GM12878 (cell line): ENCODE data around the gene LDB2. TPM values are rescaled to one million over a fixed set of nuclear protein-coding genes. Genes with fewer than 3 reads are reported as not detected.

Experiments
- ATAC-seq: fragments of 200-7000 bp; cut with Tn5 transposase; 3 replicates; pipeline ENCODE4 v1.9.1; 2020; ENCODE audit warnings: mild to moderate bottlenecking, moderate library complexity
- BruUV-seq: library from RNA; stranded (reverse); fragments of 400-500 nt; replicated peaks from 2 replicates; lab custom pipeline; 2021; lab: Mats Ljungman, UMichigan
- CTCF ChIA-PET: fragments of 300-600 bp; sonication (Branson Sonifier 250); formaldehyde crosslinking; extraction: SDS; loops from one replicate; lab custom pipeline; 2021; ENCODE audit warnings: inconsistent platforms; lab: Yijun Ruan, JAX
- POLR2A ChIA-PET: fragments of 350-600 bp; formaldehyde crosslinking; extraction: SDS; loops from one replicate; lab custom pipeline; 2021; ENCODE audit warnings: inconsistent platforms; lab: Charles Lee
- RAD21 ChIA-PET: fragments of 300-600 bp; sonication (Branson Sonifier 250); formaldehyde crosslinking; loops from one replicate; lab custom pipeline; 2023; ENCODE audit warnings: antibody characterized with exemption; ENCODE audit not compliant: unreplicated experiment; lab: Charles Lee
- SMC1A ChIA-PET: fragments of 300-600 bp; sonication (Branson Sonifier 250); formaldehyde crosslinking; loops from one replicate; lab custom pipeline; 2023; ENCODE audit not compliant: unreplicated experiment, uncharacterized antibody; lab: Charles Lee
- DNase-seq: peaks from one replicate; pipeline ENCODE4 v3.0.0-alpha.2; 2011; ENCODE audit warnings: low read depth, low spot score
- FAIRE-seq: peaks from 3 replicates; lab custom pipeline; 2011; peaks lifted over from hg19 to GRCh38; lab: Jason Lieb, UNC
- H2AFZ ChIP-seq: 2 replicates; pipeline ENCODE4 v1.6.0; 2011; ENCODE audit warnings: low read depth, low read length, control low read depth; ENCODE audit not compliant: control insufficient read depth
- H3K27ac ChIP-seq: 2 replicates; pipeline ENCODE4 v1.5.1; 2011; ENCODE audit warnings: control low read depth; ENCODE audit not compliant: control insufficient read depth, insufficient read depth
- H3K27me3 ChIP-seq, 2 experiments: replicated peaks in 1 of 2; 2 replicates each; pipeline versions ENCODE4 v1.6.0 to v1.6.1; 2011; ENCODE audit warnings: low read length in 1 of 2; ENCODE audit not compliant: control insufficient read depth in 2 of 2, insufficient read depth in 2 of 2
- H3K36me3 ChIP-seq, 2 experiments: 2 replicates each; pipeline ENCODE4 v1.5.1; 2011; ENCODE audit warnings: low read length in 1 of 2; ENCODE audit not compliant: control insufficient read depth in 2 of 2, insufficient read depth in 2 of 2
- H3K4me1 ChIP-seq: 2 replicates; pipeline ENCODE4 v1.6.1; 2011; ENCODE audit warnings: mild to moderate bottlenecking, low read length, moderate library complexity, mixed read lengths; ENCODE audit not compliant: control insufficient read depth, insufficient read depth
- H3K4me2 ChIP-seq: 2 replicates; pipeline ENCODE4 v1.6.0; 2011; ENCODE audit warnings: control low read depth; ENCODE audit not compliant: control insufficient read depth, insufficient read depth
- H3K4me3 ChIP-seq: fragments of 200-600 bp; sonication (generic); 2 replicates; pipeline ENCODE4 v1.5.1; 2016
- H3K79me2 ChIP-seq: 2 replicates; pipeline ENCODE4 v1.6.0; 2011; ENCODE audit warnings: low read length; ENCODE audit not compliant: control insufficient read depth, insufficient read depth
- H3K9ac ChIP-seq: 2 replicates; pipeline ENCODE4 v1.8.0; 2011; ENCODE audit warnings: low read length, control low read depth, mixed read lengths; ENCODE audit not compliant: control insufficient read depth, insufficient read depth
- H3K9me3 ChIP-seq: replicated peaks from 3 replicates; pipeline ENCODE4 v1.5.1; 2011; ENCODE audit warnings: mild to moderate bottlenecking, low read length; ENCODE audit not compliant: control insufficient read depth, insufficient read depth
- H4K20me1 ChIP-seq: 2 replicates; pipeline ENCODE4 v1.6.0; 2011; ENCODE audit not compliant: control insufficient read depth, insufficient read depth
- DPF2 ChIP-seq: fragments of 450-650 bp; IDR thresholded peaks from 2 replicates; pipeline ENCODE4 v1.6.1; 2017; ENCODE audit warnings: mild to moderate bottlenecking
- IKZF1 ChIP-seq: fragments of 450-650 bp; conservative IDR thresholded peaks from 2 replicates; pipeline ENCODE4 v1.6.1; 2017; ENCODE audit warnings: antibody characterized with exemption, mild to moderate bottlenecking
- NFIC ChIP-seq: IDR thresholded peaks from 2 replicates; pipeline ENCODE4 v1.6.1; 2012; ENCODE audit warnings: low read depth, mild to moderate bottlenecking, inconsistent platforms, low read length, moderate library complexity
- RFX5 ChIP-seq: IDR thresholded peaks from 2 replicates; pipeline ENCODE4 v1.6.1; 2011; ENCODE audit warnings: low read depth, low read length, improper control_type of control experiment
- STAT3 ChIP-seq: IDR thresholded peaks from 2 replicates; pipeline ENCODE4 v1.6.1; 2011; ENCODE audit warnings: low read depth, low read length, improper control_type of control experiment
- TCF3 ChIP-seq: IDR thresholded peaks from 2 replicates; pipeline ENCODE4 v1.6.1; 2012; ENCODE audit warnings: low read depth, mild to moderate bottlenecking, low read length, borderline replicate concordance; ENCODE audit not compliant: insufficient read depth
- YBX1 ChIP-seq: fragments of 450-650 bp; IDR thresholded peaks from 2 replicates; pipeline ENCODE4 v1.6.1; 2016; ENCODE audit warnings: antibody characterized with exemption
- ZBED1 ChIP-seq: IDR thresholded peaks from 2 replicates; pipeline ENCODE4 v1.6.1; 2016; ENCODE audit warnings: borderline replicate concordance
- ZNF207 ChIP-seq: fragments of 450-650 bp; IDR thresholded peaks from 2 replicates; pipeline ENCODE4 v1.6.1; 2014; ENCODE audit warnings: antibody characterized with exemption, mild to moderate bottlenecking, borderline replicate concordance
- WGBS: methylation state at CpG from one replicate; pipeline ENCODE4 v1.1.6; 2016; ENCODE audit warnings: low lambda C conversion rate; ENCODE audit not compliant: insufficient replicate concordance, insufficient coverage; ENCODE audit errors: missing lambda C conversion rate; 5-methylcytosine and 5-hydroxymethylcytosine counted together
- in situ Hi-C: fragments of 300-500 bp; cut with MboI; formaldehyde crosslinking; loops from 9 replicates; pipeline ENCODE4 v1.14.3; 2018; ENCODE audit warnings: mixed read lengths
- intact Hi-C: fragments of 100-400 bp; cut with micrococcal nuclease; formaldehyde crosslinking; loops from one replicate; pipeline ENCODE4 v1.14.2; 2022; ENCODE audit not compliant: unreplicated experiment
- polyA plus RNA-seq, 11 experiments: library from polyadenylated mRNA; depleted of rRNA in 4 of 11; unstranded in 6 of 11; stranded (reverse) in 5 of 11; fragments of >200 nt; fragmentation: Nextera tagmentation in 4 of 11; fragmentation: Illumina TruSeq in 1 of 11; extraction: Ambion mirVana in 4 of 11; extraction: Trizol in 1 of 11; gene quantifications; 1 replicate in 1 of 11; 2 replicates in 10 of 11; pipeline versions ENCODE4 v1.2.1 to v1.2.3, GENCODE V29; 2011 to 2016; ENCODE audit warnings: inconsistent platforms in 2 of 11, missing spikeins in 2 of 11, low read depth in 1 of 11
- total RNA-seq, 4 experiments: library from RNA; depleted of rRNA in 3 of 4; stranded (reverse); fragments of >200 nt in 3 of 4; fragmentation: Illumina TruSeq in 1 of 4; extraction: Trizol in 1 of 4; gene quantifications; 2 replicates each; pipeline versions ENCODE4 v1.2.1 to v1.2.3, GENCODE V29; 2013 to 2021
- TF ChIP-seq, protein P1 (sequence below): fragments of 450-650 bp; formaldehyde crosslinking; IDR thresholded peaks from 2 replicates; pipeline ENCODE4 v1.5.0; 2022; ENCODE audit warnings: mild to moderate bottlenecking, missing genetic modification characterization
- TF ChIP-seq, protein P2 (sequence below): fragments of 450-650 bp; IDR thresholded peaks from 2 replicates; pipeline ENCODE4 v1.6.1; 2017; ENCODE audit warnings: mild to moderate bottlenecking
- TF ChIP-seq, protein P3 (sequence below): fragments of 450-650 bp; IDR thresholded peaks from 2 replicates; pipeline ENCODE4 v1.6.1; 2017; ENCODE audit warnings: mild to moderate bottlenecking, moderate library complexity
- TF ChIP-seq, protein P4 (sequence below): fragments of 450-650 bp; IDR thresholded peaks from 2 replicates; pipeline ENCODE4 v1.6.1; 2017; ENCODE audit warnings: antibody characterized with exemption, mild to moderate bottlenecking, moderate library complexity

The LDB2 gene
- total and polyA plus RNA-seq, 10 of the 15 experiments (the other 5 are each of a cell fraction or from before 2014, with no cell fraction given), result 0.15 TPM; not detected in 9

DNA sequence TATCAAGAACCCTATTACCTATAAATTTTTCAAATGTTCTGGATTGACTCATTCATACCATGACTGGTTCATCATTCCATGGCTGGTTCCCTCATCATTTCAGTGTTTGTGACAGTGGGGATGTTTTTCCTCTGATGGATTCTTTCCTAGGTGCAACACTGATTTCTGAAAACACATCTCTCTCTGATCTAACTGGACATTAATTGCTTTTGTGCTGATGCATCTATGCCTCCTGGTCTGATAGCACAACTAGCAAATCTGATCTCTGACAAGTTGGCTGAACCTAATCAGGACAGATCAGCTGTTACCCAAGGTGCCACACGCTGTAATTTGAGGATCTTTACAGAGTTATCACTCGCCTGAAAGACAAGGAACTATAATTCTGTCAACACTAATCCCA lies 140.2 kb downstream of the LDB2 start:
- Histone ChIP-seq H3K36me3 (no peaks in the 10 kb centered on the region), H3K4me3 (no peak overlapping the region), H3K4me2 (no peak overlapping the region), H3K27me3 (no peaks in the 10 kb centered on the region), H3K4me1 (no peaks in the 10 kb centered on the region), H3K27ac (no peak overlapping the region), H3K79me2 (no peaks in the 10 kb centered on the region), H3K9me3 (no peaks in the 10 kb centered on the region), H4K20me1 (no peaks in the 10 kb centered on the region), H2AFZ (no peak overlapping the region), H3K9ac (no peak overlapping the region)
- no peak for DNase-seq
- POLR2A ChIA-PET, result no interaction called here
- SMC1A ChIA-PET, result no interaction called here
- RAD21 ChIA-PET, result no interaction called here
- WGBS, result 0% methylated on average over 2 of the region's 2 CpGs
- intact Hi-C loops (no loop called here), in situ Hi-C loops (no loop called here)
- ATAC-seq, result no peak
- no TSS peak for BruUV-seq
- no peak for FAIRE-seq
- CTCF ChIA-PET, result no interaction called here
- TF ChIP-seq YBX1, result no peak
- TF ChIP-seq TCF3, result no peak
- no peak for TF ChIP-seq STAT3
- no peak for TF ChIP-seq RFX5
- no peak for TF ChIP-seq NFIC
- TF ChIP-seq, protein P1, sequence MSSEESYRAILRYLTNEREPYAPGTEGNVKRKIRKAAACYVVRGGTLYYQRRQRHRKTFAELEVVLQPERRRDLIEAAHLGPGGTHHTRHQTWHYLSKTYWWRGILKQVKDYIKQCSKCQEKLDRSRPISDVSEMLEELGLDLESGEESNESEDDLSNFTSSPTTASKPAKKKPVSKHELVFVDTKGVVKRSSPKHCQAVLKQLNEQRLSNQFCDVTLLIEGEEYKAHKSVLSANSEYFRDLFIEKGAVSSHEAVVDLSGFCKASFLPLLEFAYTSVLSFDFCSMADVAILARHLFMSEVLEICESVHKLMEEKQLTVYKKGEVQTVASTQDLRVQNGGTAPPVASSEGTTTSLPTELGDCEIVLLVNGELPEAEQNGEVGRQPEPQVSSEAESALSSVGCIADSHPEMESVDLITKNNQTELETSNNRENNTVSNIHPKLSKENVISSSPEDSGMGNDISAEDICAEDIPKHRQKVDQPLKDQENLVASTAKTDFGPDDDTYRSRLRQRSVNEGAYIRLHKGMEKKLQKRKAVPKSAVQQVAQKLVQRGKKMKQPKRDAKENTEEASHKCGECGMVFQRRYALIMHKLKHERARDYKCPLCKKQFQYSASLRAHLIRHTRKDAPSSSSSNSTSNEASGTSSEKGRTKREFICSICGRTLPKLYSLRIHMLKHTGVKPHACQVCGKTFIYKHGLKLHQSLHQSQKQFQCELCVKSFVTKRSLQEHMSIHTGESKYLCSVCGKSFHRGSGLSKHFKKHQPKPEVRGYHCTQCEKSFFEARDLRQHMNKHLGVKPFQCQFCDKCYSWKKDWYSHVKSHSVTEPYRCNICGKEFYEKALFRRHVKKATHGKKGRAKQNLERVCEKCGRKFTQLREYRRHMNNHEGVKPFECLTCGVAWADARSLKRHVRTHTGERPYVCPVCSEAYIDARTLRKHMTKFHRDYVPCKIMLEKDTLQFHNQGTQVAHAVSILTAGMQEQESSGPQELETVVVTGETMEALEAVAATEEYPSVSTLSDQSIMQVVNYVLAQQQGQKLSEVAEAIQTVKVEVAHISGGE (CRISPR knock-in tag), result no peak
- TF ChIP-seq ZNF207, result no peak
- TF ChIP-seq, protein P2, sequence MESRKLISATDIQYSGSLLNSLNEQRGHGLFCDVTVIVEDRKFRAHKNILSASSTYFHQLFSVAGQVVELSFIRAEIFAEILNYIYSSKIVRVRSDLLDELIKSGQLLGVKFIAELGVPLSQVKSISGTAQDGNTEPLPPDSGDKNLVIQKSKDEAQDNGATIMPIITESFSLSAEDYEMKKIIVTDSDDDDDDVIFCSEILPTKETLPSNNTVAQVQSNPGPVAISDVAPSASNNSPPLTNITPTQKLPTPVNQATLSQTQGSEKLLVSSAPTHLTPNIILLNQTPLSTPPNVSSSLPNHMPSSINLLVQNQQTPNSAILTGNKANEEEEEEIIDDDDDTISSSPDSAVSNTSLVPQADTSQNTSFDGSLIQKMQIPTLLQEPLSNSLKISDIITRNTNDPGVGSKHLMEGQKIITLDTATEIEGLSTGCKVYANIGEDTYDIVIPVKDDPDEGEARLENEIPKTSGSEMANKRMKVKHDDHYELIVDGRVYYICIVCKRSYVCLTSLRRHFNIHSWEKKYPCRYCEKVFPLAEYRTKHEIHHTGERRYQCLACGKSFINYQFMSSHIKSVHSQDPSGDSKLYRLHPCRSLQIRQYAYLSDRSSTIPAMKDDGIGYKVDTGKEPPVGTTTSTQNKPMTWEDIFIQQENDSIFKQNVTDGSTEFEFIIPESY, result no peak
- TF ChIP-seq, protein P3, sequence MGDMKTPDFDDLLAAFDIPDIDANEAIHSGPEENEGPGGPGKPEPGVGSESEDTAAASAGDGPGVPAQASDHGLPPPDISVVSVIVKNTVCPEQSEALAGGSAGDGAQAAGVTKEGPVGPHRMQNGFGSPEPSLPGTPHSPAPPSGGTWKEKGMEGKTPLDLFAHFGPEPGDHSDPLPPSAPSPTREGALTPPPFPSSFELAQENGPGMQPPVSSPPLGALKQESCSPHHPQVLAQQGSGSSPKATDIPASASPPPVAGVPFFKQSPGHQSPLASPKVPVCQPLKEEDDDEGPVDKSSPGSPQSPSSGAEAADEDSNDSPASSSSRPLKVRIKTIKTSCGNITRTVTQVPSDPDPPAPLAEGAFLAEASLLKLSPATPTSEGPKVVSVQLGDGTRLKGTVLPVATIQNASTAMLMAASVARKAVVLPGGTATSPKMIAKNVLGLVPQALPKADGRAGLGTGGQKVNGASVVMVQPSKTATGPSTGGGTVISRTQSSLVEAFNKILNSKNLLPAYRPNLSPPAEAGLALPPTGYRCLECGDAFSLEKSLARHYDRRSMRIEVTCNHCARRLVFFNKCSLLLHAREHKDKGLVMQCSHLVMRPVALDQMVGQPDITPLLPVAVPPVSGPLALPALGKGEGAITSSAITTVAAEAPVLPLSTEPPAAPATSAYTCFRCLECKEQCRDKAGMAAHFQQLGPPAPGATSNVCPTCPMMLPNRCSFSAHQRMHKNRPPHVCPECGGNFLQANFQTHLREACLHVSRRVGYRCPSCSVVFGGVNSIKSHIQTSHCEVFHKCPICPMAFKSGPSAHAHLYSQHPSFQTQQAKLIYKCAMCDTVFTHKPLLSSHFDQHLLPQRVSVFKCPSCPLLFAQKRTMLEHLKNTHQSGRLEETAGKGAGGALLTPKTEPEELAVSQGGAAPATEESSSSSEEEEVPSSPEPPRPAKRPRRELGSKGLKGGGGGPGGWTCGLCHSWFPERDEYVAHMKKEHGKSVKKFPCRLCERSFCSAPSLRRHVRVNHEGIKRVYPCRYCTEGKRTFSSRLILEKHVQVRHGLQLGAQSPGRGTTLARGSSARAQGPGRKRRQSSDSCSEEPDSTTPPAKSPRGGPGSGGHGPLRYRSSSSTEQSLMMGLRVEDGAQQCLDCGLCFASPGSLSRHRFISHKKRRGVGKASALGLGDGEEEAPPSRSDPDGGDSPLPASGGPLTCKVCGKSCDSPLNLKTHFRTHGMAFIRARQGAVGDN, result no peak
- TF ChIP-seq IKZF1, result no peak
- no peak for TF ChIP-seq DPF2
- TF ChIP-seq ZBED1, result no peak
- TF ChIP-seq, protein P4, sequence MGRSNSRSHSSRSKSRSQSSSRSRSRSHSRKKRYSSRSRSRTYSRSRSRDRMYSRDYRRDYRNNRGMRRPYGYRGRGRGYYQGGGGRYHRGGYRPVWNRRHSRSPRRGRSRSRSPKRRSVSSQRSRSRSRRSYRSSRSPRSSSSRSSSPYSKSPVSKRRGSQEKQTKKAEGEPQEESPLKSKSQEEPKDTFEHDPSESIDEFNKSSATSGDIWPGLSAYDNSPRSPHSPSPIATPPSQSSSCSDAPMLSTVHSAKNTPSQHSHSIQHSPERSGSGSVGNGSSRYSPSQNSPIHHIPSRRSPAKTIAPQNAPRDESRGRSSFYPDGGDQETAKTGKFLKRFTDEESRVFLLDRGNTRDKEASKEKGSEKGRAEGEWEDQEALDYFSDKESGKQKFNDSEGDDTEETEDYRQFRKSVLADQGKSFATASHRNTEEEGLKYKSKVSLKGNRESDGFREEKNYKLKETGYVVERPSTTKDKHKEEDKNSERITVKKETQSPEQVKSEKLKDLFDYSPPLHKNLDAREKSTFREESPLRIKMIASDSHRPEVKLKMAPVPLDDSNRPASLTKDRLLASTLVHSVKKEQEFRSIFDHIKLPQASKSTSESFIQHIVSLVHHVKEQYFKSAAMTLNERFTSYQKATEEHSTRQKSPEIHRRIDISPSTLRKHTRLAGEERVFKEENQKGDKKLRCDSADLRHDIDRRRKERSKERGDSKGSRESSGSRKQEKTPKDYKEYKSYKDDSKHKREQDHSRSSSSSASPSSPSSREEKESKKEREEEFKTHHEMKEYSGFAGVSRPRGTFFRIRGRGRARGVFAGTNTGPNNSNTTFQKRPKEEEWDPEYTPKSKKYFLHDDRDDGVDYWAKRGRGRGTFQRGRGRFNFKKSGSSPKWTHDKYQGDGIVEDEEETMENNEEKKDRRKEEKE, result no peak
